A549 (cell line): ENCODE measurements around the gene OXLD1. TPM values are rescaled to one million over a fixed set of nuclear protein-coding genes. Genes with fewer than 3 reads are reported as not detected.
A peak's percentile ranks its signal among the peaks of the same experiment; 100 is the strongest.

Experiments
- ATAC-seq, 2 experiments: fragments of 200-7000 bp in 1 of 2; fragments of >200 bp in 1 of 2; cut with Nextera tagmentation in 1 of 2; cut with Tn5 transposase in 1 of 2; 3 replicates each; pipeline versions ENCODE4 v1.8.0 to v1.9.1; 2018 to 2020; ENCODE audit warnings: mild to moderate bottlenecking in 1 of 2, moderate library complexity in 1 of 2
- CTCF ChIA-PET: fragments of 300-600 bp; sonication (Branson Sonifier 250); formaldehyde crosslinking; extraction: SDS; loops from one replicate; lab custom pipeline; 2021; ENCODE audit warnings: antibody characterized with exemption, inconsistent platforms; lab: Yijun Ruan, JAX
- POLR2A ChIA-PET: fragments of 350-600 bp; formaldehyde crosslinking; extraction: SDS; loops from one replicate; lab custom pipeline; 2021; ENCODE audit warnings: antibody characterized with exemption, inconsistent platforms; lab: Yijun Ruan, JAX
- DNase-seq, 2 experiments: peaks; one replicate each; pipeline versions ENCODE4 v3.0.0 to v3.0.0-alpha.2; 2011 to 2016; ENCODE audit warnings: low read depth in 1 of 2, low spot score in 1 of 2
- FAIRE-seq: peaks from 2 replicates; lab custom pipeline; 2011; peaks lifted over from hg19 to GRCh38; lab: Jason Lieb, UNC
- H3K27ac ChIP-seq, 2 experiments: fragments of >200 bp; sonication (Bioruptor Twin); formaldehyde crosslinking; 3 replicates each; pipeline ENCODE4 v1.5.1; 2016 to 2017
- H3K4me1 ChIP-seq: fragments of >200 bp; sonication (Bioruptor Twin); formaldehyde crosslinking; 3 replicates; pipeline ENCODE4 v1.6.1; 2016
- H3K4me2 ChIP-seq: fragments of >200 bp; sonication (Bioruptor Twin); formaldehyde crosslinking; 3 replicates; pipeline ENCODE4 v1.6.1; 2016
- H3K4me3 ChIP-seq: fragments of >200 bp; sonication (Bioruptor Twin); formaldehyde crosslinking; 3 replicates; pipeline ENCODE4 v1.5.1; 2016
- H3K9me3 ChIP-seq: fragments of >200 bp; sonication (Bioruptor Twin); formaldehyde crosslinking; 3 replicates; pipeline ENCODE4 v1.6.1; 2016
- CTCF ChIP-seq: fragments of >200 bp; sonication (Bioruptor Twin); formaldehyde crosslinking; IDR thresholded peaks from 3 replicates; pipeline ENCODE4 v1.5.1; 2016
- FOSB ChIP-seq: fragments of 250-450 bp; sonication (Bioruptor Pico); IDR thresholded peaks from 2 replicates; pipeline ENCODE4 v1.5.0; 2020; ENCODE audit warnings: mild to moderate bottlenecking, moderate library complexity
- FOXS1 ChIP-seq: fragments of 250-450 bp; sonication (Bioruptor Pico); IDR thresholded peaks from 2 replicates; pipeline ENCODE4 v1.5.0; 2020; ENCODE audit warnings: mild to moderate bottlenecking, moderate library complexity
- HOXA7 ChIP-seq: fragments of 250-450 bp; sonication (Bioruptor Pico); IDR thresholded peaks from 2 replicates; pipeline ENCODE4 v1.5.0; 2020; ENCODE audit warnings: mild to moderate bottlenecking, moderate library complexity
- HOXB13 ChIP-seq: fragments of 250-450 bp; sonication (Bioruptor Pico); IDR thresholded peaks from 2 replicates; pipeline ENCODE4 v1.5.0; 2020; ENCODE audit warnings: low read depth, mild to moderate bottlenecking, moderate library complexity
- JUN ChIP-seq, 2 experiments: fragments of >200 bp; sonication (Bioruptor Twin); formaldehyde crosslinking; IDR thresholded peaks; 2 replicates in 1 of 2; 3 replicates in 1 of 2; pipeline ENCODE4 v1.6.1; 2016 to 2017
- KDM5A ChIP-seq: fragments of 200-600 bp; sonication (generic); IDR thresholded peaks from 2 replicates; pipeline ENCODE4 v1.6.1; 2016; ENCODE audit warnings: antibody characterized with exemption, mild to moderate bottlenecking
- MAFK ChIP-seq: fragments of 450-650 bp; IDR thresholded peaks from 2 replicates; pipeline ENCODE4 v1.6.1; 2014; ENCODE audit not compliant: partially characterized antibody
- NFE2L2 ChIP-seq: fragments of 150-350 bp; conservative IDR thresholded peaks from 2 replicates; pipeline ENCODE4 v1.6.1; 2014; ENCODE audit warnings: low read length
- NR3C1 ChIP-seq: fragments of >200 bp; sonication (Bioruptor Twin); formaldehyde crosslinking; IDR thresholded peaks from 3 replicates; pipeline ENCODE4 v1.6.1; 2017
- PBX3 ChIP-seq: IDR thresholded peaks from 2 replicates; pipeline ENCODE4 v1.6.1; 2012
- PHF8 ChIP-seq: fragments of 200-600 bp; sonication (generic); IDR thresholded peaks from 2 replicates; pipeline ENCODE4 v1.6.1; 2016; ENCODE audit warnings: low read depth, mild to moderate bottlenecking, antibody characterized with exemption, moderate library complexity, borderline replicate concordance
- POLR2A ChIP-seq: IDR thresholded peaks from 2 replicates; pipeline ENCODE4 v1.6.1; 2012; ENCODE audit warnings: mild to moderate bottlenecking, low read length
- TP53 ChIP-seq: fragments of 250-450 bp; sonication (Bioruptor Pico); IDR thresholded peaks from 2 replicates; pipeline ENCODE4 v1.5.0; 2021; ENCODE audit warnings: mild to moderate bottlenecking, moderate library complexity
- ZNF302 ChIP-seq: fragments of 250-450 bp; sonication (Bioruptor Pico); IDR thresholded peaks from 2 replicates; pipeline ENCODE4 v1.9.0; 2021; ENCODE audit warnings: inconsistent platforms, mild to moderate bottlenecking, moderate library complexity
- WGBS: methylation state at CpG from one replicate; pipeline ENCODE4 v1.1.6; 2017; ENCODE audit errors: missing lambda C conversion rate; 5-methylcytosine and 5-hydroxymethylcytosine counted together
- polyA plus RNA-seq, 4 experiments: library from polyadenylated mRNA; depleted of rRNA in 3 of 4; stranded (reverse); fragments of >200 nt; fragmentation: RNase III in 1 of 4; extraction: RNeasy Plus Mini Kit Qiagen cat#74134 plus additional on column Dnase treatment in 1 of 4; gene quantifications; 2 replicates in 3 of 4; 3 replicates in 1 of 4; pipeline ENCODE4 v1.2.3, GENCODE V29; 2011 to 2017
- TF ChIP-seq, protein P1 (sequence below): fragments of 200-600 bp; sonication (generic); IDR thresholded peaks from 2 replicates; pipeline ENCODE4 v1.6.1; 2016; ENCODE audit warnings: antibody characterized with exemption, mild to moderate bottlenecking, moderate library complexity
- TF ChIP-seq, protein P2 (sequence below): fragments of 450-650 bp; IDR thresholded peaks from 2 replicates; pipeline ENCODE4 v1.6.1; 2014; ENCODE audit warnings: antibody characterized with exemption

OXLD1 gene
- polyA plus RNA-seq, 2 of the 4 experiments (the other 2 are of a cell fraction), result 38.7 to 47.1 TPM

DNA sequence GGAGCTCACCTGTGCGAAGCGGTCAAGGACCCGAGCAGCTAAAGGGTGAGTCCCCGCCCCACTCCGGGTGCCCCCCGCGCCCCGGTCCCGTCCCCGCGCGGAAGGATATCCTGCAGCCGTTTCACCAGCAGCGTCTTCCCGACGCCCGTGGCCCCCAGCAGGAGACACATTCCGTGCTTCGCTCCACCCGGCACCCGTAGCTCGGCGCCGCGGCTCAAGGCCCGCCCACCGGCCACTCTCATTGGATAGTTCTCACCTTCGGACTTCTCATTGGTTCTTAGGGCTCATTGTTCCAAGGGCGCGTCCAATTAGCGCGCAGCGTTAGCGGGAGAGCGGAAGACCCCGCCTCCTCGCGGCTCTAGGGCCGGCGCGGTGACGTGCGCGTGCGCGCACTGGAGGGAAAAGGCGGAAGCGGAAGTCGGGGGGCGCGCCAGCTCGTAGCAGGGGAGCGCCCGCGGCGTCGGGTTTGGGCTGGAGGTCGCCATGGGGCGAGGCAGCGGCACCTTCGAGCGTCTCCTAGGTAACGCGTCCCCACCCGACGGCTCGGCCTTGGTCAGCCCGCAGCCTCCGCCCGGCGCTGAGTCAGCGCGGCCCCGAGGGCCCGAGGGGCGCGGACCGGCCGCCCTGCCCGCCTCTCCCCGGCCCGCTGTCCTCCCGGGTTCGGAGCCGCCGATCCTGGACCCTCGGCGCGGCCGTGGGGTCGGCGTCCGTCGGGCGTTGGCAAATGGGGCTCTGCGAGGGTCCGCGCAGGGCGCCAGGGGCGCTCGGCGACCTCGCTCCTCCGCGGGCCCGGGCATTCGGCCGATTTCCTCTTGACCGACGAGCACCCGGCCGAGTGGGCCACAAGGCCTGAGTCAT lies 17.4 kb upstream of the OXLD1 start, which contains the start of the genes ARL16 and HGS (continued):
- TF ChIP-seq, protein P1, sequence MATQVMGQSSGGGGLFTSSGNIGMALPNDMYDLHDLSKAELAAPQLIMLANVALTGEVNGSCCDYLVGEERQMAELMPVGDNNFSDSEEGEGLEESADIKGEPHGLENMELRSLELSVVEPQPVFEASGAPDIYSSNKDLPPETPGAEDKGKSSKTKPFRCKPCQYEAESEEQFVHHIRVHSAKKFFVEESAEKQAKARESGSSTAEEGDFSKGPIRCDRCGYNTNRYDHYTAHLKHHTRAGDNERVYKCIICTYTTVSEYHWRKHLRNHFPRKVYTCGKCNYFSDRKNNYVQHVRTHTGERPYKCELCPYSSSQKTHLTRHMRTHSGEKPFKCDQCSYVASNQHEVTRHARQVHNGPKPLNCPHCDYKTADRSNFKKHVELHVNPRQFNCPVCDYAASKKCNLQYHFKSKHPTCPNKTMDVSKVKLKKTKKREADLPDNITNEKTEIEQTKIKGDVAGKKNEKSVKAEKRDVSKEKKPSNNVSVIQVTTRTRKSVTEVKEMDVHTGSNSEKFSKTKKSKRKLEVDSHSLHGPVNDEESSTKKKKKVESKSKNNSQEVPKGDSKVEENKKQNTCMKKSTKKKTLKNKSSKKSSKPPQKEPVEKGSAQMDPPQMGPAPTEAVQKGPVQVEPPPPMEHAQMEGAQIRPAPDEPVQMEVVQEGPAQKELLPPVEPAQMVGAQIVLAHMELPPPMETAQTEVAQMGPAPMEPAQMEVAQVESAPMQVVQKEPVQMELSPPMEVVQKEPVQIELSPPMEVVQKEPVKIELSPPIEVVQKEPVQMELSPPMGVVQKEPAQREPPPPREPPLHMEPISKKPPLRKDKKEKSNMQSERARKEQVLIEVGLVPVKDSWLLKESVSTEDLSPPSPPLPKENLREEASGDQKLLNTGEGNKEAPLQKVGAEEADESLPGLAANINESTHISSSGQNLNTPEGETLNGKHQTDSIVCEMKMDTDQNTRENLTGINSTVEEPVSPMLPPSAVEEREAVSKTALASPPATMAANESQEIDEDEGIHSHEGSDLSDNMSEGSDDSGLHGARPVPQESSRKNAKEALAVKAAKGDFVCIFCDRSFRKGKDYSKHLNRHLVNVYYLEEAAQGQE, result peak; percentile 31; the same call in 1 of the 2 replicates
- TF ChIP-seq JUN (IDR thresholded peaks at IDR 0.05), result peak; percentile 65 to 84
- peak; percentile 88 for TF ChIP-seq PHF8
- 0 out of 2 replicates have a peak, but pooled peaks have one; percentile 15 for TF ChIP-seq KDM5A
- no peak for TF ChIP-seq NFE2L2
- TF ChIP-seq POLR2A, result peak; percentile 62
- TF ChIP-seq, protein P2, sequence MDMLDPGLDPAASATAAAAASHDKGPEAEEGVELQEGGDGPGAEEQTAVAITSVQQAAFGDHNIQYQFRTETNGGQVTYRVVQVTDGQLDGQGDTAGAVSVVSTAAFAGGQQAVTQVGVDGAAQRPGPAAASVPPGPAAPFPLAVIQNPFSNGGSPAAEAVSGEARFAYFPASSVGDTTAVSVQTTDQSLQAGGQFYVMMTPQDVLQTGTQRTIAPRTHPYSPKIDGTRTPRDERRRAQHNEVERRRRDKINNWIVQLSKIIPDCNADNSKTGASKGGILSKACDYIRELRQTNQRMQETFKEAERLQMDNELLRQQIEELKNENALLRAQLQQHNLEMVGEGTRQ, result no peak

DNA sequence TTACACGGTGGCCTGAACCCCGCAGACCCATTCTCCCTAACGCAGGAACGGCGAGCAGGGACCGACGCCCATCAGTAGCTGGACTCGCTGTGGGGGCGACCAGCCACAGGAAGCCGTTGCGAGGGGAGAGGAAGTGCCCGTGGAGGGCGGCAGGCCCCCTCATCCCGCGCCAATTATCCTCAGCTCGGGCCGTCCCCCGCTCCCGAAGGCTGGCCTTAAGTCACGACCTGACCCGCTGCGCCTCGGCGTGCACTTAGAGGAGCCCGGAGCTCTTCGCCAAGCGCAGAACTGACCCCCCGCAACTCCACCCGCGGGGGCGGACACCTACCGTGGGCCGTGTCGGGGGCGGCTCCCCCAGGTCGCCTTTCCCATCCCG lies 16.8 kb upstream of the OXLD1 start:
- no peaks in the 10 kb centered on the region for H3K9me3 ChIP-seq
- peak overlapping the region; percentile 96 for H3K4me2 ChIP-seq
- POLR2A ChIA-PET, result interaction anchor here (0.8 to 3.8 kb wide), 15 partner anchors 9 to 339 kb away, joined by 3 to 42 read pairs (median 5); partner anchors contain the start of genes CCDC137, CENPX, MCRIP1 and MRPL12
- peak; percentile 20 to 36; a peak in 4 of 6 replicates for ATAC-seq
- TF ChIP-seq HOXA7 (CRISPR knock-in tag) (no peak), PHF8 (peak; percentile 44; the same call in 1 of the 2 replicates)
- TF ChIP-seq, all 56 proteins: peak for 1
- peak overlapping the region; percentile 90 to 91 for H3K27ac ChIP-seq
- CTCF ChIA-PET, result interaction anchor here (0.8 to 8.1 kb wide), 12 partner anchors 8 to 124 kb away, joined by 3 to 54 read pairs (median 5); partner anchors contain the start of gene MRPL12
- WGBS, result 0% methylated on average over 10 of the region's 37 CpGs
- H3K4me3 ChIP-seq, result peak overlapping the region; percentile 86
- no peak for DNase-seq
- FAIRE-seq, result no peak
- H3K4me1 ChIP-seq, result peaks cover 25% of the 10 kb centered on the region

GRCh38 chr17:81682565-81683207 lies 16.3 kb upstream of the OXLD1 start:
- Histone ChIP-seq H3K4me3 (peak overlapping the region; percentile 86), H3K4me1 (peaks cover 25% of the 10 kb centered on the region), H3K27ac (peak overlapping the region; percentile 90 to 91), H3K4me2 (peak overlapping the region; percentile 96), H3K9me3 (no peaks in the 10 kb centered on the region)
- CTCF ChIA-PET, result interaction anchor here (1.2 to 8.1 kb wide), 10 partner anchors 10 to 124 kb away, joined by 3 to 54 read pairs (median 7); partner anchors contain the start of gene MRPL12
- POLR2A ChIA-PET, result interaction anchor here (1.1 to 3.8 kb wide), 6 partner anchors 9 to 19 kb away, joined by 3 to 42 read pairs (median 9); partner anchors contain the start of genes CCDC137, MRPL12 and OXLD1
- TF ChIP-seq ZNF302 (CRISPR knock-in tag), result no peak
- TF ChIP-seq FOSB (CRISPR knock-in tag), result 0 out of 2 replicates have a peak, but pooled peaks have one; percentile 5
- DNase-seq (no peak), ATAC-seq (no peak; a peak in 2 of 6 replicates), FAIRE-seq (no peak)
- 44% methylated on average over 19 of the region's 19 CpGs for WGBS

- POLR2A ChIA-PET, result interaction anchor here (2.5 kb wide), 1 partner anchor 15 kb away, joined by 23 read pairs; the partner anchor contains the start of genes CCDC137 and OXLD1
- H3K9me3 ChIP-seq, result no peaks in the 10 kb centered on the region
- 62% methylated on average over 17 of the region's 17 CpGs for WGBS
- no peak overlapping the region for H3K4me3 ChIP-seq
- DNase-seq (no peak), FAIRE-seq (no peak), ATAC-seq (no peak)
- peak overlapping the region; percentile 96 for H3K4me2 ChIP-seq
- H3K4me1 ChIP-seq, result peaks cover 25% of the 10 kb centered on the region
- peak overlapping the region in 1 of 2 experiments; percentile 32; a peak in 1 of 6 replicates for H3K27ac ChIP-seq
- CTCF ChIA-PET, result interaction anchor here (1.2 to 8.1 kb wide), 7 partner anchors 9 to 123 kb away, joined by 3 to 54 read pairs (median 7); partner anchors contain the start of gene MRPL12
- no peak for TF ChIP-seq CTCF
- TF ChIP-seq FOXS1, result no peak
- TF ChIP-seq KDM5A, result no peak
- no peak for TF ChIP-seq HOXB13
- no peak; a peak in 1 of 5 replicates for TF ChIP-seq JUN (IDR thresholded peaks at IDR 0.05)
- no peak for TF ChIP-seq NFE2L2
- TF ChIP-seq POLR2A, result no peak
- no peak for TF ChIP-seq MAFK
- TF ChIP-seq TP53 (CRISPR knock-in tag), result no peak
- no peak for TF ChIP-seq PBX3
- no peak for TF ChIP-seq NR3C1
Observed at GRCh38 chr17:81681672-81682071, 15.3 kb upstream of the OXLD1 start.
